ENCODE measurements around the gene ADGRL3. TPM values are rescaled to one million over a fixed set of nuclear protein-coding genes. Genes with fewer than 3 reads are reported as not detected.
"Not testable (repeated sequence)": the region's sequence is repeated elsewhere in the genome, so short reads cannot be mapped to it uniquely, and the experiment has no call there.

Gene ADGRL3
- total RNA-seq, 1 donor from 2014 or later = 3.7 TPM

- DNase-seq (ENCODE audit: missing footprints) (no peak), ATAC-seq (no peak)
- intact Hi-C loops (cut with DNase I) = no loop called here
Observed at GRCh38 chr4:61445374-61446063, 245.4 kb downstream of the ADGRL3 start.

GRCh38 chr4:61446941-61447340 is 246.8 kb downstream of the ADGRL3 start:
- ATAC-seq (no peak), DNase-seq (ENCODE audit: missing footprints) (no peak)
- intact Hi-C loops (cut with DNase I) = no loop called here

- intact Hi-C loops (cut with DNase I) = no loop called here
- DNase-seq (ENCODE audit: missing footprints) = no peak
- no peak for ATAC-seq
Observed at GRCh38 chr4:61447918-61448317, 247.8 kb downstream of the ADGRL3 start.

- intact Hi-C loops (cut with DNase I) = no loop called here
- DNase-seq (ENCODE audit: missing footprints) = no peak
- no peak for ATAC-seq
Observed at GRCh38 chr4:61451935-61452334, 251.8 kb downstream of the ADGRL3 start.

GRCh38 chr4:61461956-61462355 is 261.8 kb downstream of the ADGRL3 start:
- intact Hi-C loops (cut with DNase I) = no loop called here
- no peak for ATAC-seq
- no peak for DNase-seq (ENCODE audit: missing footprints)

DNA sequence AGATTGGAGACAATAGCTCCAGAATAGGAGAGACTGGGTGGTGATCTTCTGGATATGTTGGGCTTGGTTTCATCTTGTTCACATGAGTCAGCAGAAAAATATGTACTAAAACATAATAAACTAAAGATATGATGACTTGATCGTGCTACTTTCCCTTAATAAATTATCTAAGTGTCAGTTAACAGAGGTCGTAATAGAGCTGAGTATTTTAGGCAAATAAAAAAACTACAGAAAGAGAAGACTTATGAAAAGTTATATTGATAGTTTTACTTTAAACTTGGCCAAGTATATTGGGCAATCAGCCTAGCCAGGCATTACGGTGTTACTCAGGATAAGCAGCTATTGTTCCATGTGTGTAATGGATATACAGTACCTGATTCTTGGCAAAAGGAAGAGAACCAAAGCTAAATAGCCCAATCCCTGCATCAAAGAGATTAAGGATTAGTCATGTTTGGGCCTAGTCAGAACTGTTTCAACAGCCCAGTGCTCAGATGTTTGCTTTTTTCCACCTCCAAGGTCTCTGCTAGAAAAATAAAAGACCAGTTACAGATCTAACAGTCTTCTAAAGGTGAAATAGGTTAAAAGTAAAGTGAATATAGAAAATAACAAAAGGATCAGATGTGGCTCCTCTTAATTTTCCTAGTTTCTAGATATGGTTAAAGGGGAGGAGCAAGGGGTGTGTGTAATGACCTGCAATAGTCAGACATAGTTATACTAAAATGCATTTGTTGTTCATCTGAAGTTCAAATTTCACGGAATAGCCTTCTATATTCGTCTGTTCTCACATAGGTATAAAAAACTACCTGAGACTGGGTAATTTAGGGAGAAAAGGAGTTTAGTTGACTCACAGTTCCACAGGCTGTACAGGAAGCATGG is 262.6 kb downstream of the ADGRL3 start:
- DNase-seq (ENCODE audit: missing footprints) = no peak
- intact Hi-C loops (cut with DNase I) = no loop called here
- ATAC-seq = no peak

GRCh38 chr4:61468024-61468720 is 268.0 kb downstream of the ADGRL3 start:
- DNase-seq (ENCODE audit: missing footprints) (no peak), ATAC-seq (no peak)
- intact Hi-C loops (cut with DNase I) = no loop called here

DNA sequence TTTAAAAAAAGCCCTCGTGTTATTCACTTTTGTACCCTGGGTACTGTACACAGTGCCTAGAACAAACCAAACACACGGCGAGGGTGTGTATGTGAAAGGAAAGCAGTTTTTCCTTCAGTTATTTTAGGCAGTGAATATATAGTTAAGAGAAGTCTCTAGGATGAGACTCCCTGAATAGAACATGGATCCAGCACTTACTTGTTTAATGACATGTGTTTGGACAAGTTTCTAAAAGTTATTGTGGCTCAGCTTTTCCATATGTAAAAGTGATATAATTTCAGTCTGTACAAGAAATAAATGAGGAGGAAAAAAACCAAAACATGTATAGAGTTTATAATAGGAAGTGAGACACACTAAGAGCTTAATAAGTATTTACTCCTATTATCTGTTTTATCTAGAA is 273.2 kb downstream of the ADGRL3 start:
- ATAC-seq (no peak), DNase-seq (ENCODE audit: missing footprints) (no peak)
- intact Hi-C loops (cut with DNase I) = no loop called here

DNA sequence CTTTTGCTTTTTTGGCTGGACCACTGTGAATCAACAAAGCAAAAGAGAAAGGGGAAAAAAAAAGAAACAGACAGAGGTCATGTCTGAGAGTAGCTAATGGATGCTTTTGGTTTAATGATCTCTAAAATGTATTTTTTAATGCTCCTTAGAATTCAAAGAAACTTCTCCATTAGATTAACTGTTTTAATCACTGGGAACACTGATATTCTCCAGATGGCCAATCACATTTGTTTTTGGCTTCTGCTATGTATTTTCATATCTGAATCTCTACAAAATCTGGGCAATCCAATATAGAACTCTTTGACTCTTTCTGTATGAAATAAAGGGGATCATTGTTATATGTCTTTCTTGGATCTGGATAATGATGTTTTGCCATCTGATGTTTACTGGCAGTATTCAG is 278.2 kb downstream of the ADGRL3 start:
- DNase-seq (ENCODE audit: missing footprints) (no peak), ATAC-seq (no peak)
- intact Hi-C loops (cut with DNase I) = no loop called here

GRCh38 chr4:61485056-61485455 is 284.9 kb downstream of the ADGRL3 start:
- intact Hi-C loops (cut with DNase I) = no loop called here
- ATAC-seq = no peak

DNA sequence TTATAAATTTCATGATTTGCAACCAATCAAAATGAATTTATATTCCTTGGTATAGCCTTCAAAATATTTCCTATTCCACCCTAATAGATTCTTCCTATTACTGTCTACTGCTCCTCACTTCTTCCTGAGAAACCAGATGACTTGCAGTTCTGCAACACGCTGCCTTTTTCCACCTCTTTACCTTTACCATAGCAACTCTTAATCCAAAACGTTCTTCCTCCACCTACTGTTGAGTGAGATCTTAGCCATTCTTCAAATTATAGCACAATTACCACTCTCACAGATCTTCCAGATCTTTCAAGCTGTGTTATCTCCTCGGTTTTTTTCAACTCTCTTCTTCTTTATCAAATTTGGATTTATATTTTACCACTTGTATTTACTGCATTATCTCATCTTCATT is 289.8 kb downstream of the ADGRL3 start:
- intact Hi-C loops (cut with DNase I) = no loop called here
- ATAC-seq (no peak), DNase-seq (ENCODE audit: missing footprints) (no peak)

More at GRCh38 chr4:61485056-61485455, 284.9 kb downstream of the ADGRL3 start:
- no peak for DNase-seq (ENCODE audit: missing footprints)

GRCh38 chr4:61493041-61493440 is 292.9 kb downstream of the ADGRL3 start:
- intact Hi-C loops (cut with DNase I) = no loop called here
- no peak for DNase-seq (ENCODE audit: missing footprints)
- ATAC-seq = no peak

DNA sequence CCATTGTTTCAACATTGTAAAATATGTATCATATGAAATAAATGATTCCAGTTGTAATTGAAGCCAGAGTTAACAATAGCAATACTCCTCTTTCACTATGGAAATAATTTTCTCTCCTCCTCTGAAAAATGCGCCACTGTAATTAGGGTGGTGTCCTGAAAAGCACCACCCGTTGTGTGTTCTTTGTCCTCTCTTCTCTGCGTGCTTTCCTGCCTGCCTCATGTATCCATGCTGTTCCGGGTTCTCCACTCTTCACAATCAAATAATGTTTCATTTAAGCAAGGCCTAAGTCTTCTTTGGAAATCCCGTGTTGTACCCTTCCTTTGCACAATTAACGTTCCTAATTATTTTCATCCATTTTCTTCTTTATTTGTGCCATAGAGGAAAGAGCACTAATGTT is 293.3 kb downstream of the ADGRL3 start:
- ATAC-seq (no peak), DNase-seq (ENCODE audit: missing footprints) (no peak)
- intact Hi-C loops (cut with DNase I) = no loop called here

DNA sequence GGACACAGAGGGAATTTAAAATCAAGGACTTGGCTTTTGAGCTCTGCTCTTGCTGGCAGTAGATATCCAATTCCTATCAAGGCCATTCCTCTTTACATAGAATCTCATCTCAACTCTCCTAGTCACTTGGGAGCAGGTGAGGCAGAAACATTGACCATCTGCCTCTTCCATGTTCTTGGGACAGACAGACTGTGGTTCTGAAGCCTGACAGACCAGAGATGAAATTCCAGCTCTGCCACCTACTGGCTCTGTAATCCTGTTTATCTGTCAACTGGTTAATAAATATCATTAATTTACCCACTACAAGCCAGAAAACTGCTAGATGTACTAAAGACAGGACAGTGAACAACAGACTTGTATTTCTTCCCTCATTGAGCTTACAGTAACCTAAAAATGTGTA is 300.8 kb downstream of the ADGRL3 start:
- intact Hi-C loops (cut with DNase I) = no loop called here
- no peak for ATAC-seq
- DNase-seq (ENCODE audit: missing footprints) = no peak

DNA sequence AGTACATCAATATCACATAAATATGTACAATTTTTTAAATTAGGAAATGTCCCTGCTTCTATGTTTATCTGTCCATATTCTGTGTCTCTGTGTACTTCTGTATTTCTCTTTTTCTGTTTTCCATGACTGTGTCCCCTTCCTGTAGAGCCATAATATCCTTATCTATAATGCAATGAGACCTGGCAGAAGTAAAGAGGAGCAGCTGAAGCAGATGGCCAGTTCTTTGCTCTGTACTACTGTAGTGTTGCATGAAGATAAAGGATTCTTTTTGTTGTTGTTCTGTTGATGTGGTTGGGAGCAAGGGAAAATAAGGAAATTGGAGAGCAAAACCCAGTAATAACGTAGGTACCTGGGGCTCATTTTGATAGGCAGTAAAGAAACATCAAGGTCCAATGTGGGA is 301.7 kb downstream of the ADGRL3 start:
- intact Hi-C loops (cut with DNase I) = no loop called here
- DNase-seq (ENCODE audit: missing footprints) (no peak), ATAC-seq (no peak)

GRCh38 chr4:61505773-61506685 is 305.9 kb downstream of the ADGRL3 start:
- no peak for DNase-seq (ENCODE audit: missing footprints)
- ATAC-seq = no peak
- intact Hi-C loops (cut with DNase I) = no loop called here

DNA sequence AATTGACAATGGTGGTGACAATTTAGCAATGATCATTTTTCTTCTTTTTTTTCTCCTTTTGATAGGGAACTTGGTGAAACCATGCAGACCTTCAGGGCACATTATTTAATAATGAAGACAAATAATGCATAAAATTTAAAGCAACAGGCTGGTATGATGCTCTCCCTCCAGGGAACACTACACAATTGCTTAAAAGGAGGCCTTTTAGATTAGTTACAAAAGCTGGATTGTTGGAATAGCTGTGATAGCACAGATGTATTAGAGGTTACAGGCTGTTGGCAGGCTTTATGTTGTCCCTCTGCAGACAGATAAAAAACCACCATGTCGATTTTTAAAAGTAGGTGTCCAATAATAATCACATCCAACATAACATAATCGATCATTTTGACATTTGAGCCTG is 307.0 kb downstream of the ADGRL3 start:
- intact Hi-C loops (cut with DNase I) = no loop called here
- DNase-seq (ENCODE audit: missing footprints) = no peak
- ATAC-seq = no peak

- DNase-seq (ENCODE audit: missing footprints); intact Hi-C loops (cut with DNase I); ATAC-seq: not testable (repeated sequence)
Observed at GRCh38 chr4:61509721-61510241, 309.7 kb downstream of the ADGRL3 start.
